Prostate gland (tissue), 2 donors: ENCODE measurements around the gene EFCC1.

Source experiments
- POLR2A ChIP-seq: fragments of 450-650 bp; IDR thresholded peaks from one replicate; pipeline ENCODE4 v1.6.1; 2016; ENCODE audit warnings: antibody characterized with exemption, mild to moderate bottlenecking
- TF ChIP-seq, protein P1 (sequence below), 4 experiments: fragments of 200-600 bp in 2 of 4; fragments of 450-650 bp in 2 of 4; sonication (generic) in 2 of 4; IDR thresholded peaks; 1 replicate in 3 of 4; 2 replicates in 1 of 4; pipeline ENCODE4 v1.5.1; 2016 to 2019; ENCODE audit warnings: antibody characterized with exemption in 4 of 4, mild to moderate bottlenecking in 2 of 4, moderate library complexity in 2 of 4

DNA sequence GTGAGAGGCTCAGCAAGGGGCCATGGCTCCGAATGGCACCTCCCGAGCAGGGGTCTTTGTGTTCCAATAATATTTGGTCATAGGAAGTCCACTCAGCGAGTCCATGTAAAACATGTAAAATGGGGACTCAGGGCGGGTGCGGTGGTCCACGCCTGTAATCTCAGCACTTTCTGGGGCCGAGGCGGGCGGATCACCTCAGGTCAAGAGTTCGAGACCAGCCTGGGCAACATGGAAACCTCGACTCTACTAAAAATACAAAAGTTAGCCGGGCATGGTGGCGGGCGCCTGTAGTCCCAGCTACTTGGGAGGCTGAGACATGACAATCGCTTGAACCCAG is 26.4 kb downstream of the EFCC1 start:
- TF ChIP-seq, protein P1, sequence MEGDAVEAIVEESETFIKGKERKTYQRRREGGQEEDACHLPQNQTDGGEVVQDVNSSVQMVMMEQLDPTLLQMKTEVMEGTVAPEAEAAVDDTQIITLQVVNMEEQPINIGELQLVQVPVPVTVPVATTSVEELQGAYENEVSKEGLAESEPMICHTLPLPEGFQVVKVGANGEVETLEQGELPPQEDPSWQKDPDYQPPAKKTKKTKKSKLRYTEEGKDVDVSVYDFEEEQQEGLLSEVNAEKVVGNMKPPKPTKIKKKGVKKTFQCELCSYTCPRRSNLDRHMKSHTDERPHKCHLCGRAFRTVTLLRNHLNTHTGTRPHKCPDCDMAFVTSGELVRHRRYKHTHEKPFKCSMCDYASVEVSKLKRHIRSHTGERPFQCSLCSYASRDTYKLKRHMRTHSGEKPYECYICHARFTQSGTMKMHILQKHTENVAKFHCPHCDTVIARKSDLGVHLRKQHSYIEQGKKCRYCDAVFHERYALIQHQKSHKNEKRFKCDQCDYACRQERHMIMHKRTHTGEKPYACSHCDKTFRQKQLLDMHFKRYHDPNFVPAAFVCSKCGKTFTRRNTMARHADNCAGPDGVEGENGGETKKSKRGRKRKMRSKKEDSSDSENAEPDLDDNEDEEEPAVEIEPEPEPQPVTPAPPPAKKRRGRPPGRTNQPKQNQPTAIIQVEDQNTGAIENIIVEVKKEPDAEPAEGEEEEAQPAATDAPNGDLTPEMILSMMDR (IDR thresholded peaks at IDR 0.05): no peak
- TF ChIP-seq POLR2A: no peak
